Tibial nerve (tissue), 4 donors: ENCODE measurements around the gene MUC21. TPM values are rescaled to one million over a fixed set of nuclear protein-coding genes. Genes with fewer than 3 reads are reported as not detected.

Experiments used
- DNase-seq, 2 donors: peaks; one replicate each; pipeline ENCODE4 v3.0.0-alpha.2; 2019; ENCODE audit warnings: low spot score in 2 of 2
- H3K27ac ChIP-seq, 4 donors: fragments of 200-600 bp; sonication (generic) in 3 of 4; one replicate each; pipeline ENCODE4 v1.5.1; 2017 to 2019; ENCODE audit warnings: mild to moderate bottlenecking in 1 of 4
- H3K27me3 ChIP-seq, 2 donors: fragments of 200-600 bp; sonication (generic) in 1 of 2; one replicate each; pipeline versions ENCODE4 v1.5.1 to v1.6.0; 2017 to 2019
- H3K36me3 ChIP-seq, 3 donors: fragments of 200-600 bp; sonication (generic); one replicate each; pipeline ENCODE4 v1.5.1; 2018 to 2019
- H3K4me1 ChIP-seq, 4 donors: fragments of 200-600 bp; sonication (generic) in 3 of 4; one replicate each; pipeline ENCODE4 v1.5.1; 2017 to 2019
- H3K4me3 ChIP-seq, 4 donors: fragments of 200-600 bp; sonication (generic) in 3 of 4; one replicate each; pipeline ENCODE4 v1.5.1; 2017 to 2019; ENCODE audit warnings: mild to moderate bottlenecking in 1 of 4, moderate library complexity in 1 of 4
- H3K9me3 ChIP-seq, 4 donors: fragments of 200-600 bp; sonication (generic) in 3 of 4; one replicate each; pipeline ENCODE4 v1.5.1; 2017 to 2019
- EP300 ChIP-seq, 2 donors: sonication (generic); formaldehyde crosslinking; IDR thresholded peaks; one replicate each; pipeline ENCODE4 v1.6.1; 2017; ENCODE audit warnings: antibody characterized with exemption in 2 of 2, mild to moderate bottlenecking in 1 of 2
- POLR2A ChIP-seq, 2 donors: fragments of 450-650 bp; IDR thresholded peaks; one replicate each; pipeline ENCODE4 v1.6.1; 2017; ENCODE audit warnings: antibody characterized with exemption in 2 of 2, mild to moderate bottlenecking in 2 of 2, moderate library complexity in 2 of 2
- WGBS, 2 donors: methylation state at CpG; one replicate each; pipeline ENCODE4 v1.1.5; 2018; 5-methylcytosine and 5-hydroxymethylcytosine counted together
- total RNA-seq, 4 donors: library from RNA; depleted of rRNA; stranded (reverse); fragments of >200 nt; gene quantifications; one replicate each; pipeline ENCODE4 v1.1.0, GENCODE V29; 2016
- TF ChIP-seq, protein P1 (sequence below), 5 experiments: fragments of 200-600 bp in 3 of 5; fragments of 450-650 bp in 2 of 5; sonication (generic) in 3 of 5; IDR thresholded peaks; one replicate each; pipeline ENCODE4 v1.5.1; 2016 to 2019; ENCODE audit warnings: antibody characterized with exemption in 5 of 5, mild to moderate bottlenecking in 3 of 5, moderate library complexity in 2 of 5

The MUC21 gene
- total RNA-seq, 4 donors from 2014 or later: not detected

DNA sequence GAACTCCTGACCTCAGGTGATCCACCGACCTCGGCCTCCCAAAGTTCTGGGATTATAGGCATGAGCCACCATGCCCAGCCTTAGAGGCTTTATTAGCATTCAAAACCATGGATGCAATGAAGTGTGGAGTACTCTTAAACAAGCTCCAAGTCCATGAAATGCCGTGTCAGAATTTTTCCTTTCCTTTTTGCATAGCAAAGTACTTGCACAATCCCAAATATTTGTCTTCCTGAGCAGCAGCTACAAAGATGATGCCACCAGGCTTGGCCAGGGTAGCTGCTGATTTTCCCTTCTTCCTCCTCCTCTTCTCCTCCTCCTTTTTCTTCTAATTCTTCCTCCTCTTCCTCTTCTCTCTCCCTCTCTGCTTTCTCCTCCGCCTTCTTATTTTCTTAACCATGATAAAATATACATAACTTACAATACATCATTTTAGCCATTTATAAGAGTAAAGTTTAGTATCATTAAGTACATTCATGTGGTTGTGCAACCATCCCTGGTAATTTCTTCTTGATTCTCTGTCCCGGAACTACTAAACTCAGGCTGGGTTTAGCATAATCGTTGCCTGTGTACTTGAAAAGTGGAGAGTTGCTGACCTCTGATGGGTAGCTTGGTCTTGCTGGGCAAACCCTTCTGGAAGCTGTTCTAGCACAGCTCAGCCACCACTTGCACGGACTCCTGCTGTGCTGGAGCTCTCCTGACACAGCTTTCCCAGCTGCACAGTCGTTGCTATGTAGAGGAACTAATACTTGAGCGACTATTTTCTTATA is 22.4 kb upstream of the MUC21 start:
- peaks cover 0 to 3% (median 0%) of the 10 kb centered on the region in 4 donors for H3K4me1 ChIP-seq
- no peaks in the 10 kb centered on the region for H3K9me3 ChIP-seq
- no peak for DNase-seq
- H3K27ac ChIP-seq: no peak overlapping the region
- no peaks in the 10 kb centered on the region for H3K36me3 ChIP-seq
- 66 to 75% methylated on average over 9 of the region's 9 CpGs for WGBS, 2 donors
- H3K27me3 ChIP-seq: no peaks in the 10 kb centered on the region
- TF ChIP-seq, protein P1, sequence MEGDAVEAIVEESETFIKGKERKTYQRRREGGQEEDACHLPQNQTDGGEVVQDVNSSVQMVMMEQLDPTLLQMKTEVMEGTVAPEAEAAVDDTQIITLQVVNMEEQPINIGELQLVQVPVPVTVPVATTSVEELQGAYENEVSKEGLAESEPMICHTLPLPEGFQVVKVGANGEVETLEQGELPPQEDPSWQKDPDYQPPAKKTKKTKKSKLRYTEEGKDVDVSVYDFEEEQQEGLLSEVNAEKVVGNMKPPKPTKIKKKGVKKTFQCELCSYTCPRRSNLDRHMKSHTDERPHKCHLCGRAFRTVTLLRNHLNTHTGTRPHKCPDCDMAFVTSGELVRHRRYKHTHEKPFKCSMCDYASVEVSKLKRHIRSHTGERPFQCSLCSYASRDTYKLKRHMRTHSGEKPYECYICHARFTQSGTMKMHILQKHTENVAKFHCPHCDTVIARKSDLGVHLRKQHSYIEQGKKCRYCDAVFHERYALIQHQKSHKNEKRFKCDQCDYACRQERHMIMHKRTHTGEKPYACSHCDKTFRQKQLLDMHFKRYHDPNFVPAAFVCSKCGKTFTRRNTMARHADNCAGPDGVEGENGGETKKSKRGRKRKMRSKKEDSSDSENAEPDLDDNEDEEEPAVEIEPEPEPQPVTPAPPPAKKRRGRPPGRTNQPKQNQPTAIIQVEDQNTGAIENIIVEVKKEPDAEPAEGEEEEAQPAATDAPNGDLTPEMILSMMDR (IDR thresholded peaks at IDR 0.05): no peak
- no peak for TF ChIP-seq EP300 (IDR thresholded peaks at IDR 0.05)
- no peak for TF ChIP-seq POLR2A (IDR thresholded peaks at IDR 0.05)
- no peak overlapping the region for H3K4me3 ChIP-seq

DNA sequence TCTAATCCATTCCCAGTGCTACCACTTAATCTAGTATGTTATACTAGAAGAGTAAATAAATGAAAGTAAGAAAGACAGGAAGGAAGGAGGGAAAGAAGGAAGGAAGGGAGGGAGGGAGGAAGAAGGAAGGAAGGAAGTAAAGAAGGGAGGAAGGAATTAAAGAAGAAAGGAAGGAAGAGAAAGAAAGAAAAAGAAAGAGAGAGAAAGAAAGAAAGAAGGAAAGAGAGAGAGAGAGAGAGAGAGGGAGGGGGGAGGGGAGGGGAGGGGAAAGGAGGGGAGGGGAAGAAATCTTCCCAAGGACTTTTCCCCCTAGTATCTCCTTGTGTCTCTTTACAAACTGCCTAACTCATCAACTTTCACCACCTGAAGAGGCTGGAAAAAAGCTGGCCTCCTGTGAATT is 20.8 kb upstream of the MUC21 start:
- H3K9me3 ChIP-seq: no peaks in the 10 kb centered on the region
- no peak overlapping the region for H3K27ac ChIP-seq
- DNase-seq: no peak
- TF ChIP-seq EP300 (IDR thresholded peaks at IDR 0.05): no peak
- TF ChIP-seq, protein P1 (IDR thresholded peaks at IDR 0.05): no peak
- no peak for TF ChIP-seq POLR2A (IDR thresholded peaks at IDR 0.05)
- no peaks in the 10 kb centered on the region for H3K36me3 ChIP-seq
- H3K27me3 ChIP-seq: no peaks in the 10 kb centered on the region
- H3K4me1 ChIP-seq: no peaks in the 10 kb centered on the region
- no peak overlapping the region for H3K4me3 ChIP-seq

DNA sequence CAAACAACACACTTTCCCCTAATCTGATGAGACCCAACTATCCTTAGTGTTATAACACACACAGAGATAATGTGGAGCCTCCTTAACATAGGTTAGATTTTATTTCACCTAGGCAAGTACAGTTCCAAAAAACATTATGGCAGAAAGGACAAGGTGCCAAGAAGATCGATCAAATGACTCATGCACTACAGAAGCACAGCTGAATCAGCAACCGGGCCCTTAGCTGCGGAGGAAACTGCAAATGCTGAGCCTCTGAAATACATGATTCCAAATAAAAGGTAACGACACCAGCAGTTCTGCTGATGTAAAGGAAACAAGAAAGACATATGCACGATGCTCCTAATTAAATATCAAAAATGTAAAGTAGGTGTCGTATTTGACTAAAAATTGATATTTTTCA is 19.9 kb upstream of the MUC21 start:
- Histone ChIP-seq H3K36me3 (no peaks in the 10 kb centered on the region), H3K9me3 (no peaks in the 10 kb centered on the region), H3K4me3 (no peak overlapping the region), H3K4me1 (no peaks in the 10 kb centered on the region), H3K27me3 (no peaks in the 10 kb centered on the region), H3K27ac (no peak overlapping the region)
- TF ChIP-seq EP300 (IDR thresholded peaks at IDR 0.05): no peak
- TF ChIP-seq, protein P1 (IDR thresholded peaks at IDR 0.05): no peak
- TF ChIP-seq POLR2A (IDR thresholded peaks at IDR 0.05): no peak
- WGBS, 2 donors: 78 to 79% methylated on average over 6 of the region's 6 CpGs
- no peak for DNase-seq

DNA sequence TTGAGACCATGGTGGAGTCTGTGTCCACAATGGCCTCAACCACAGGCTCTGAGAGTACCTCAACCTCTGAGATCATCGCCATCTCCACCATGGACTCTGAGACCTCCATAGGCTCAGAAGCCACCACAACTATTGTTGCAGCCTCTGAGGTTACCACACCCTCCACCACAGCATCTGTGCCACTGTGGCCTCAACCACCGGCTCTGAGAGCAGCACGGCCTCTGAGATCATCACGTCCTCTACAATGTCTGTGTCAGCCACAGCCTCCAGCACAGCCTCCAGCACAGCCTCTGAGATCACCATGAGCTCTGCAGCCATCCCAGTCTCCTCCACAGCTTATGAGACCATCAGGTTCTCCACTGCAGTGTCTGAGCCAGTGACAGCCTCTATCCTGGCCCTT is 19.4 kb upstream of the MUC21 start:
- 82 to 86% methylated on average over 4 of the region's 4 CpGs for WGBS, 2 donors
- no peak for TF ChIP-seq EP300 (IDR thresholded peaks at IDR 0.05)

DNA sequence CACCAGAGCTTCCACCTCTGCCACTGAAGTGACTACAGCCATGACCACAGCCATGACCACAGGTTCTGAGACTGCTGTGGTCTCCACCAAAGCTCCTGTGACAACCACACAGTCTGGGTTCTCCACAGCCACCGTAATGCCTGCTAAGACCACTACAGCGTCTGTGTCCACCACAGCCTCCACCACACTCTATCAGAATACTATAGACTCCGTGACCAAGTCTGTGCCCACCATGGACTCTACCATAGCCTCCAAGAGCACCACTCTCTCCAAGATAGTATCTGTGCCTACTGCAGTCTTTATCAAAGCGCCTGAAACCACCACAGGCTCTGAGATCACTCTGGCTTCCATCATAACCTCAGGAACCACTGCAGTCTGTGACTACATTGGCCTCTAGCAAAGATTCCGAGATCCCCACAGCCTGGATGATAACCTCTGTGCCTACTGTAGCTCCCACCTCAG is 18.3 kb upstream of the MUC21 start:
- no peaks in the 10 kb centered on the region for H3K36me3 ChIP-seq
- no peaks in the 10 kb centered on the region for H3K27me3 ChIP-seq
- no peak for DNase-seq
- no peaks in the 10 kb centered on the region for H3K9me3 ChIP-seq
- H3K4me3 ChIP-seq: no peak overlapping the region
- TF ChIP-seq POLR2A (IDR thresholded peaks at IDR 0.05): no peak
- no peak for TF ChIP-seq EP300 (IDR thresholded peaks at IDR 0.05)
- TF ChIP-seq, protein P1 (IDR thresholded peaks at IDR 0.05): no peak
- no peak overlapping the region for H3K27ac ChIP-seq
- no peaks in the 10 kb centered on the region for H3K4me1 ChIP-seq
- WGBS, 2 donors: 85 to 91% methylated on average over 5 of the region's 5 CpGs

More for the DNA sequence above, 19.4 kb upstream of the MUC21 start:
- no peaks in the 10 kb centered on the region for H3K4me1 ChIP-seq
- no peaks in the 10 kb centered on the region for H3K9me3 ChIP-seq
- no peaks in the 10 kb centered on the region for H3K36me3 ChIP-seq
- no peak overlapping the region for H3K27ac ChIP-seq
- no peak for DNase-seq
- H3K4me3 ChIP-seq: no peak overlapping the region
- no peaks in the 10 kb centered on the region for H3K27me3 ChIP-seq
